H4 (cell line): Measurements from ENCODE around the gene USP5. TPM values are rescaled to one million over a fixed set of nuclear protein-coding genes. Genes with fewer than 3 reads are reported as not detected.

Experiments
- DNase-seq: peaks from one replicate; pipeline ENCODE4 v3.0.0-alpha.2; 2015; ENCODE audit warnings: low spot score
- total RNA-seq: library from RNA; depleted of rRNA; stranded (reverse); fragments of >200 nt; shearing (Covaris generic); gene quantifications from 2 replicates; pipeline ENCODE4 v1.2.3, GENCODE V29; 2014; rRNA removed

The USP5 gene, protein sequence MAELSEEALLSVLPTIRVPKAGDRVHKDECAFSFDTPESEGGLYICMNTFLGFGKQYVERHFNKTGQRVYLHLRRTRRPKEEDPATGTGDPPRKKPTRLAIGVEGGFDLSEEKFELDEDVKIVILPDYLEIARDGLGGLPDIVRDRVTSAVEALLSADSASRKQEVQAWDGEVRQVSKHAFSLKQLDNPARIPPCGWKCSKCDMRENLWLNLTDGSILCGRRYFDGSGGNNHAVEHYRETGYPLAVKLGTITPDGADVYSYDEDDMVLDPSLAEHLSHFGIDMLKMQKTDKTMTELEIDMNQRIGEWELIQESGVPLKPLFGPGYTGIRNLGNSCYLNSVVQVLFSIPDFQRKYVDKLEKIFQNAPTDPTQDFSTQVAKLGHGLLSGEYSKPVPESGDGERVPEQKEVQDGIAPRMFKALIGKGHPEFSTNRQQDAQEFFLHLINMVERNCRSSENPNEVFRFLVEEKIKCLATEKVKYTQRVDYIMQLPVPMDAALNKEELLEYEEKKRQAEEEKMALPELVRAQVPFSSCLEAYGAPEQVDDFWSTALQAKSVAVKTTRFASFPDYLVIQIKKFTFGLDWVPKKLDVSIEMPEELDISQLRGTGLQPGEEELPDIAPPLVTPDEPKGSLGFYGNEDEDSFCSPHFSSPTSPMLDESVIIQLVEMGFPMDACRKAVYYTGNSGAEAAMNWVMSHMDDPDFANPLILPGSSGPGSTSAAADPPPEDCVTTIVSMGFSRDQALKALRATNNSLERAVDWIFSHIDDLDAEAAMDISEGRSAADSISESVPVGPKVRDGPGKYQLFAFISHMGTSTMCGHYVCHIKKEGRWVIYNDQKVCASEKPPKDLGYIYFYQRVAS
- total RNA-seq: 86.2 and 91.4 TPM in 2 replicates

- DNase-seq: peak; percentile 100
These were observed at the start of gene USP5 for GRCh38 chr12:6851921-6852650. Gene USP5, plus strand, starts transcription at chr12:6852150. Its CDS starts 30 bp downstream, at chr12:6852180.

- no peak for DNase-seq
These were observed 44.8 kb upstream of the USP5 start for GRCh38 chr12:6807170-6807569.

DNA sequence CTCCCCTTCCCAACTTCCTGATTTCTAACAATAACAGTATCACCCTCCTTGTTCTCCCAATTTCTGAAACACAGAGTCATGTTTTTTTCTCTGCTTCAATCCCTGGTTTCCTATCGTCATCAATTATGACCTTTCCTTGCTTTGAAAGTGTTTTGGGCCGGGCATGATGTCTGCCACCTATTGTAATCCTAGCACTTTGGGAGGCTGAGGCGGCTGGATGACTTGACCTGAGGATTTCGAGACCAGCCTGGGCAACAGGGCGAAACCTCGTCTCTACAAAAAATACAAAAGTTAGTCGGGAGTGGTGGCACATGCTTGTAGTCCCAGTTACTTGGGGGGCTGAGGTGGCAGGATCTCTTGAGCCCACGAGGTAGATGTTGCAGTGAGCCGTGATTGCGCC lies 42.9 kb upstream of the USP5 start:
- DNase-seq: no peak

DNA sequence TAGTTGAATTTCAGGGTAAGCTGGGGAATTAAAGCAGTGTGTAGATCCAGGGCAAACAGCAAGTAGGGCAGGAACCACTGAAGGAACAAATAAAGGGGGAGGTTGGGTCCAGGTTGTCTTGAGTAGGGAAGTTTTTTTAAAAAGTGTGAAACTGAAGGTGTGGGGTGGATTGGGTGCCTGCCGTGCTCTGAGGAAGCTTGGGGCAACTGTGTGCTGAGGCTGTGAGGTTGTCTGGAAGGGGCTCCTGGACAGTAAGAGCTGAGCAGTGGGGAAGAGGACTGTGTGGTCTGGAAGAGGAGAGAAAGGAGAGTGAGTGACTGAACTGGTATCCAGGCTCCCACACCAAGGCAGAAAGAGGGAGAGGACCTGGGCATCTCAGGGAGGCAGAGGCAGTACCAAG lies 41.2 kb upstream of the USP5 start:
- no peak for DNase-seq

DNA sequence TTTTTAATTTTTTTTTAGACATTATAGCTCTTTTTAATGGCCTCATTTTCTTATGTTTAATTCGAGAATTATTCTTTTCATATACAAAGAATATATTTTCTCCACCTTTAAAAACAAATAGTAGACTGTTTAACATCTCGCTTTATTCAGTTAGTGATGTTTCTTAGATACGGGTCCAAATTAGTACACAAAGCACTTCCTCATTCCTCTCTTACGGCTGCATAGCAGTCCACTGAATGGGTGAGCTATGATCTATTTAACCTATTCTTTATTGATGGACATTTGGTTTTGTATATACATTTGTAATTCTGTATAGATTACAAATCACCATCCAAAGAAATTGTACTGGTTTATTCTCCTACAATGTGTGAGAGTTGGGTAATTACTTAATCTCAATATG lies 38.6 kb upstream of the USP5 start:
- no peak for DNase-seq

DNA sequence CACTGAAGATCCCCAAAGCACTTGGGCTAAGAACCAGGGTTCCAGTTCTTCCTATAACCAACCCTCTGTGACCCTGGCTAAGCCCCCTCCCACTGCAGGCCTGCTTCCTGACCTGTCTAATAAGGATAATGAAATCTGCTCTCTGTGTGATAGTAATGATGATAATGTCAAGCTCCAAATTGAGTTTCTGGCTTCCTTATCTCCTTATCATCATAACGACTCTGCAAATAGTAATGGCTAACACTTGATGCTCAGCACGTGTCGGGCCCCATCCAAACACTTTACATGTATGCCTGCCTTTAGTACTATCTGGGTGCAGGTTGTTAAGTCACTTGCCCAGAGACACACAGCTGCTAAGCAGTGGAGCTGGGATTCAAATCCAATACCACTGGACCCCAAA lies 35.4 kb upstream of the USP5 start:
- DNase-seq: no peak

DNA sequence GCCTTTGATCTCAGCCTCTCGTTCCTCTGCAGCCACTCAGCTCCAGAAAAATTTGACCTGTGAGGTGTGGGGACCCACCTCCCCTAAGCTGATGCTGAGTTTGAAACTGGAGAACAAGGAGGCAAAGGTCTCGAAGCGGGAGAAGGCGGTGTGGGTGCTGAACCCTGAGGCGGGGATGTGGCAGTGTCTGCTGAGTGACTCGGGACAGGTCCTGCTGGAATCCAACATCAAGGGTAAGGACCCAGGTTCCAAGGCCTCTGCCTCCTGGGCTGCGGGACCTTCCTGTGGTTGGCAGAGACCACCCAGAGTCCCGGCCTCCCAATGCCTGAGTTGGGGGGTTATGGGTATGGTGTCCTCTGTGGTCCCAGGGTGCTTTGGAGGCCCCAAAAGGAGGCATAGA lies 34.9 kb upstream of the USP5 start:
- no peak for DNase-seq

DNA sequence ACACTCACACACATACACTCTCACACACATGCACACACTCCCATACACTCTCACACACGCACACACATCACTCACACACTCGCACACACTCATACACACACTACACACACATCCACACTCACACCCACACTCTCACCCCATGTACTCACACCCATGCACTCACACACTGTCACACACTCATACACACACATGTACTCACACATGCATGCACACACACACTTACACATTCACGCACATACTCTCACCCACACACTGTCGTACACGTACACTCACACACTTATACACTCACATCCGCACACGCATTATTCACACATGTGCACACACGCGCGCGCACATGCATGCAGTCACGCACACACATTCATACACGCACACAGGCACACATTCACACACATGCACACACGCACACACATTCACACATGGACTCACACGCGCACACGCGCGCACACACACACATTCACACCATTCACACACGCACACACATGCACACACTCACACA lies 34.2 kb upstream of the USP5 start:
- DNase-seq: no peak

GRCh38 chr12:6818222-6818621 lies 33.7 kb upstream of the USP5 start:
- no peak for DNase-seq

- no peak for DNase-seq
These were observed 33.3 kb upstream of the USP5 start for GRCh38 chr12:6818645-6819044.

DNA sequence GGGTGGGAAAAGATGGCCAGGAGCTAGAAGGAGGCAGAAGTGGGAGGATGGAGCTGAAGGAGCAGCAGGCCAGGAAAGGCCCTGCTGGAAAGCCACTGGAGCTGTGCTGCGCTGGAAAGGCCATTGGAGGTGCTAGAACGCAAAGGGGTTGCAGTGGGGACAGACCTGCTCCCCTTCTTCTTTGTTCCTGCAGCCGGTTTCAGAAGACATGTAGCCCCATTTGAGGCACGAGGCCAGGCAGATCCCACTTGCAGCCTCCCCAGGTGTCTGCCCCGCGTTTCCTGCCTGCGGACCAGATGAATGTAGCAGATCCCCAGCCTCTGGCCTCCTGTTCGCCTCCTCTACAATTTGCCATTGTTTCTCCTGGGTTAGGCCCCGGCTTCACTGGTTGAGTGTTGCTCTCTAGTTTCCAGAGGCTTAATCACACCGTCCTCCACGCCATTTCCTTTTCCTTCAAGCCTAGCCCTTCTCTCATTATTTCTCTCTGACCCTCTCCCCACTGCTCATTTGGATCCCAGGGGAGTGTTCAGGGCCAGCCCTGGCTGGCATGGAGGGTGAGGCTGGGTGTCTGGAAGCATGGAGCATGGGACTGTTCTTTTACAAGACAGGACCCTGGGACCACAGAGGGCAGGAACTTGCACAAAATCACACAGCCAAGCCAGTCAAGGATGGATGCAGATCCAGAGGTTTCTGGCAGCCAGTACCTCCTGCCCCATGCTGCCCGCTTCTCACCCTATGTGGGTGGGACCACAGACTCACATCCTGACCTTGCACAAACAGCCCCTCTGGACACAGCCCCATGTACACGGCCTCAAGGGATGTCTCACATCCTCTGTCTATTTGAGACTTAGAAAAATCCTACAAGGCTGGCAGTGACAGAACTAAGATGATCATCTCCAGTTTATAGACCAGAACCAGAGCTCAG lies 32.6 kb upstream of the USP5 start:
- no peak for DNase-seq

GRCh38 chr12:6820166-6820565 lies 31.8 kb upstream of the USP5 start:
- no peak for DNase-seq

DNA sequence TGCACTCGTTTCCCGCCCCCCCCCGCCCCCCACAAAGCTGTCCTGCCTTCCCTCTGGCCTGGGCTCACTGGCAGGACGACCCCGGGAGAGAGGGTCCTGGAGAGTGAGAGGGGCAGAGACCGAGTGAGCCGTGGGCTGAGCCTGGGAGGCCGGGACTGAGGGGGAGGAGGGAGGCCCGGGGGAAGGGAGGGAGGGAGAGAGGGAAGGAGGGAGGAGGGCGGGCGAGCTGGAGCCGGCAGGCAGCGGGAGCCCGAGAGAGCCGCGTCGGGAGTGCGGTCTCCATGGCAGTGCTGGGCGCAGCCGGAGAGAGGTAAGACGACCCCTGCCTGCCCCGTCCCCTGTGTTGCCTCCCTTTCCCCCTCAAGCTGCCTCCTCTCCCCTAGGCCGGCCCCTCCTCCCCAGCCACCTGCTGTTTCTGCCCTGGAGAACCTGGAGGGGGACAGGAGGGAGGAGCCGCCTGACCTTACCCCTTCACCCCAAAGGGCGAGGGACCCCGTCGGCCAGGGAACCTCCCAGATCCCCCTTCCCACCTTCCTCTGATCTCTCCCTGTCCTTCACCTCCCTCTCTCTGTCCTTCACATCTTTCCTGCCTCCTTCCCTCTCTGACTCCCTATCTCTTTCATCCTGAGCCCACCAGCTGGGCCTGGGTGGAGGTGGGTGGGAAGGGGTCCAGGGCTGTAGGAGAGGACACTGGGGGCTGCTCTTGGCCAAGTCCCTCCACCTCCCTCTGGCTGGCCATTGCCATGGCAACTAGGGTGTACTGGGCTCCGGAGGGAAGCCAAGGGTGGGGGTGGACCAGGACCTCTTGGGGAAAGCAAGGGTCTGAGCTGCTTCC lies 30.1 kb upstream of the USP5 start, which contains the start of gene GPR162:
GPR162 (plus strand) TSS at position 231 of the 835 bp plus-strand sequence. CDS start 2,078 bp downstream, outside the sequence.
- DNase-seq: peak; percentile 47

GRCh38 chr12:6822426-6823135 lies 29.4 kb upstream of the USP5 start:
- no peak for DNase-seq

DNA sequence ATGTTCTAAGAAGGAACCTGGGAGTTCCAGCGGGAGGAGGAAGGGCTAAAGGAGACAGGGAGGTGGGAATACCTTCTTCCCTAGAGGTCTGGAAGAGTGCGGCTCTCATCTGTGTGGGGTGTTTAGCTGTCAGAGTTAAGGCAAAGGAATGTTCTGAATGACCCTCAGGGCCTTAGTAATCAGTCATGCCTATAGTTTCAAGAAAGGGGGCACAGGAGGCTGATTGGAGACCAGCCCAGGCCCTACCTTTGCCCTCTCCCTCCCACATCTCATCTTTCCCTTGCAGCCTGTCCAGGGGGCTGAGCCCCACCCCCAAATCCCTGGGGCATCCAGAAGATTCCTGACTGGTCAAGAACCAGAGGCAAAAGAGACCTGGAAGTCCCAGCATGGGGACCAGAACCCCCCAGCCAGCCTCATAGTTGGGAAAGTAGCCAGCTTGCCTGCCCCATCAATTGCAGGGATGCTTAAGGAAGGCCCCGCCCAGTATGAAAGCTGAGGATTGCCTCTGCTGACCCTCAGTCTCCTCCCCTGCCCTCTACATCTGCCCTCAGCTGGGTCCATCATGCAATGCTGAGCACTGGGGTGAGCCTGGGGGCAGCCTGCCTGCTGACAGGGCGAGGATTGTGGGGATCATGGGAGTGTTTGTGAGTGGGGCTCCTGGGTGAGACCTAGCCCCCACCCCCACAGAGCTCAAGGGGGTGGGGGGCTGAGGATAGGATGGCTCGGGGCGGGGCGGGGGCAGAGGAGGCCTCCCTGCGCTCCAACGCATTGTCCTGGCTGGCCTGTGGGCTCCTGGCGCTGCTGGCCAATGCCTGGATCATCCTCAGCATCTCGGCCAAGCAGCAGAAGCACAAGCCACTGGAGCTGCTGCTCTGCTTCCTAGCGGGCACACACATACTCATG lies 28.5 kb upstream of the USP5 start:
- DNase-seq: no peak

- DNase-seq: no peak
These were observed 27.7 kb upstream of the USP5 start for GRCh38 chr12:6824085-6824775.

- no peak for DNase-seq
These were observed 27.0 kb upstream of the USP5 start for GRCh38 chr12:6824901-6825381.
